Upper lobe of left lung (tissue), 6 donors: Measurements from ENCODE around the gene SYNJ1. TPM values are rescaled to one million over a fixed set of nuclear protein-coding genes. Genes with fewer than 3 reads are reported as not detected.

Experiments
- ATAC-seq, 2 donors: fragments of 200-7000 bp; cut with Tn5 transposase; one replicate each; pipeline ENCODE4 v1.9.1; 2022; ENCODE audit warnings: mild to moderate bottlenecking in 2 of 2, moderate library complexity in 2 of 2; ENCODE audit not compliant: low FRiP score in 2 of 2
- DNase-seq, 2 donors: peaks; one replicate each; pipeline ENCODE4 v3.0.0-alpha.2; 2019 to 2020
- H3K27ac ChIP-seq, 4 donors: fragments of 200-600 bp; sonication (generic); one replicate each; pipeline ENCODE4 v1.5.1; 2016 to 2019
- H3K27me3 ChIP-seq, 4 donors: fragments of 200-600 bp; sonication (generic); one replicate each; pipeline ENCODE4 v1.5.1; 2017 to 2019
- H3K36me3 ChIP-seq, 4 donors: fragments of 200-600 bp; sonication (generic); one replicate each; pipeline ENCODE4 v1.5.1; 2016 to 2019
- H3K4me1 ChIP-seq, 4 donors: fragments of 200-600 bp; sonication (generic); one replicate each; pipeline ENCODE4 v1.5.1; 2018 to 2019
- H3K4me3 ChIP-seq, 4 donors: fragments of 200-600 bp; sonication (generic); one replicate each; pipeline ENCODE4 v1.5.1; 2017 to 2019; ENCODE audit warnings: mild to moderate bottlenecking in 2 of 4, moderate library complexity in 1 of 4
- H3K9me3 ChIP-seq, 4 donors: fragments of 200-600 bp; sonication (generic); one replicate each; pipeline ENCODE4 v1.5.1; 2018 to 2019
- EP300 ChIP-seq, 4 donors: sonication (generic); formaldehyde crosslinking; IDR thresholded peaks; one replicate each; pipeline ENCODE4 v1.5.1; 2017; ENCODE audit warnings: antibody characterized with exemption in 4 of 4, control low read depth in 2 of 4
- POLR2A ChIP-seq, 4 donors: fragments of 450-650 bp; IDR thresholded peaks; one replicate each; pipeline ENCODE4 v1.5.1; 2016 to 2017; ENCODE audit warnings: antibody characterized with exemption in 4 of 4, mild to moderate bottlenecking in 2 of 4
- POLR2AphosphoS5 ChIP-seq, 2 donors: sonication (generic); formaldehyde crosslinking; IDR thresholded peaks; one replicate each; pipeline ENCODE4 v1.5.1; 2017; ENCODE audit warnings: antibody characterized with exemption in 2 of 2
- WGBS, 2 donors: methylation state at CpG; one replicate each; pipeline ENCODE4 v1.1.5; 2017 to 2018; 5-methylcytosine and 5-hydroxymethylcytosine counted together
- total RNA-seq, 6 donors: library from RNA; depleted of rRNA in 4 of 6; stranded (reverse); fragments of >200 nt in 4 of 6; gene quantifications; one replicate each; pipeline versions ENCODE4 v1.1.0 to v1.2.1, GENCODE V29; 2016 to 2021
- TF ChIP-seq, protein P1 (sequence below), 6 experiments: fragments of 450-650 bp in 4 of 6; fragments of 200-600 bp in 2 of 6; sonication (generic) in 2 of 6; IDR thresholded peaks; one replicate each; pipeline ENCODE4 v1.5.1; 2016 to 2019; ENCODE audit warnings: antibody characterized with exemption in 6 of 6
- donor health status: DM: no; HTN: no; CAD: no; lungs with moderate emphysema.
- donor health status: DM: no; HTN: yes; CAD: no; lungs with severe emphysema.

Gene SYNJ1
- total RNA-seq, 6 donors from 2014 or later, result 11.1 to 24.4 (median 16.7) TPM

DNA sequence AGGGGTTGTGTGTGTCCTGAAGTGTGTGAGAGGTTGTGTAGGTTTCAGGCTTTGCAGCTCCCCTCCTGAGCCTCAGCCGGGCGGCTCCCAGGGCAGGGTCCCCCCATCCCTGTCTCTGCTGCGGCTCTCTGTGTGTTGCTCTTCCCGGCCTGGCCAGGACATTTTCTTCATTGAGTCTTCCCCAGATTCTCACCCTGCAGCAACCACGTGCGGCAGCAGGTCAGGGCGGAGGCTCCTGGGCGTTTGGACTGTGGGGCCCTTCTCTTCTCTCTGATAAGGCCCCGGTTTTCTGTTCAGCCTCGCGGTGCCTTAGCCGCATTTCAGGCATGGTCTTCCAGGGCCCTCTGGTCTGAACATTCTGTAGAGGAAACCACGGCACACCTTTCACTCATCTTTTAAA, 140.7 kb downstream of the SYNJ1 start:
- DNase-seq, result peak in 1 of 2 donors; percentile 53
- no peaks in the 10 kb centered on the region for H3K4me1 ChIP-seq
- H3K36me3 ChIP-seq, result no peaks in the 10 kb centered on the region
- no peak overlapping the region for H3K4me3 ChIP-seq
- no peaks in the 10 kb centered on the region for H3K27me3 ChIP-seq
- TF ChIP-seq POLR2AphosphoS5 (IDR thresholded peaks at IDR 0.05), result no peak
- TF ChIP-seq EP300 (IDR thresholded peaks at IDR 0.05), result no peak
- TF ChIP-seq, protein P1, sequence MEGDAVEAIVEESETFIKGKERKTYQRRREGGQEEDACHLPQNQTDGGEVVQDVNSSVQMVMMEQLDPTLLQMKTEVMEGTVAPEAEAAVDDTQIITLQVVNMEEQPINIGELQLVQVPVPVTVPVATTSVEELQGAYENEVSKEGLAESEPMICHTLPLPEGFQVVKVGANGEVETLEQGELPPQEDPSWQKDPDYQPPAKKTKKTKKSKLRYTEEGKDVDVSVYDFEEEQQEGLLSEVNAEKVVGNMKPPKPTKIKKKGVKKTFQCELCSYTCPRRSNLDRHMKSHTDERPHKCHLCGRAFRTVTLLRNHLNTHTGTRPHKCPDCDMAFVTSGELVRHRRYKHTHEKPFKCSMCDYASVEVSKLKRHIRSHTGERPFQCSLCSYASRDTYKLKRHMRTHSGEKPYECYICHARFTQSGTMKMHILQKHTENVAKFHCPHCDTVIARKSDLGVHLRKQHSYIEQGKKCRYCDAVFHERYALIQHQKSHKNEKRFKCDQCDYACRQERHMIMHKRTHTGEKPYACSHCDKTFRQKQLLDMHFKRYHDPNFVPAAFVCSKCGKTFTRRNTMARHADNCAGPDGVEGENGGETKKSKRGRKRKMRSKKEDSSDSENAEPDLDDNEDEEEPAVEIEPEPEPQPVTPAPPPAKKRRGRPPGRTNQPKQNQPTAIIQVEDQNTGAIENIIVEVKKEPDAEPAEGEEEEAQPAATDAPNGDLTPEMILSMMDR (IDR thresholded peaks at IDR 0.05), result no peak
- TF ChIP-seq POLR2A (IDR thresholded peaks at IDR 0.05), result no peak
- ATAC-seq, result no peak
- WGBS, 2 donors, result 65 to 77% methylated on average over 10 to 13 of the region's 13 CpGs
- no peak overlapping the region for H3K27ac ChIP-seq
- H3K9me3 ChIP-seq, result no peaks in the 10 kb centered on the region

DNA sequence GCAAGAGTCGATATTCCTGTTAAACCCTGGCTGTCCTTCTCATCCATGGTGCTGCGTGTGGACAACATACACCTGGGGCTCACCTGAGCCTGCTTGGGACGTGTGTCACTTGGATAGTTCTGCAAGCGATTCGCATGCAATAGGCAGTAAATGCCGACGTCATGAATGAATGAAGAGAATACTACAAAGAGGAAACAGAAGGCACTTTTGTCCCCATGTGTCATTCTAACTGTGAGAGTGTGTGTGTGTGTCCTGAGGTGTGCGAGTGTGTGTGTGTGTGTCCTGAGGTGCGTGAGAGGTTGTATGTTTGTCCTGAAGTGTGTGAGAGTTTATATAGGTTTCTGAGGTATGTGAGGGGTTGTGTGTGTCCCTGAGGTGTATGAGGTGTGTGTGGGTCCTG, 141.8 kb downstream of the SYNJ1 start:
- Histone ChIP-seq H3K4me3 (no peak overlapping the region), H3K27me3 (no peaks in the 10 kb centered on the region), H3K4me1 (no peaks in the 10 kb centered on the region), H3K36me3 (no peaks in the 10 kb centered on the region), H3K9me3 (no peaks in the 10 kb centered on the region), H3K27ac (no peak overlapping the region)
- DNase-seq, result no peak
- 79 to 84% methylated on average over 9 of the region's 9 CpGs for WGBS, 2 donors
- ATAC-seq, result no peak
- TF ChIP-seq EP300 (IDR thresholded peaks at IDR 0.05), result no peak
- TF ChIP-seq, protein P1 (IDR thresholded peaks at IDR 0.05), result no peak
- TF ChIP-seq POLR2A (IDR thresholded peaks at IDR 0.05), result no peak
- TF ChIP-seq POLR2AphosphoS5 (IDR thresholded peaks at IDR 0.05), result no peak

DNA sequence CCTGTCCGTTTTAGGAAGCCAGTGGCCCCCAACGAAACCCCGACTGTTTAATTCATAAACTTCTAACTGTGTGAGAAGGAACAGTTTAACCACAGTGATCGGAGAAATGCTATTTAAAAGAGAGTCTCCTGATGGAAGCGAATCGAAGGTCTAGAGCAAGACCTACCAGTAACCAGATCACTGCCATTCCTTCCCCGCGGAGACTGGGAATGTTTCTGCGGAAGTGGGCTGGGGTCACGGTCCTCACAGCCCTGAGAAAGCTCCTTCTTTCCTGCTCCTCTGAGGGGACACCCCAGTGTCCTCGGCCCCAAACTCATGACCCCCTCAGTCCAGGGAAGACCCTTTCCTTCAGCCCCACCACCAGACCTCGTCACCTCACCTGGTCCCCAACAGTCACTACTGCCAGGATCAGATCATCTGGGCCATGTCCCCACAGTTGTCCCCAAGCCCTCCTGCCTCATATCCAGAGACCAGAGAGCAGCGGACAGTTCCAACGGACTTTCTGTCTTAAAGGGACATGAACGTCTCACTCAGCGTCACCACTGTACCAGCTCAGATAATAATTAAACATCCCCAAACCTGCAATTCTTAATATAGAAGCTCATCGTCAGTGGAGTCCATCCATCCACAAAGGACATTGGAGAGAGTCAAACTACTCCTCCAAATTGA, 142.6 kb downstream of the SYNJ1 start, which contains the start of gene TCP10L:
TSS of gene TCP10L (minus strand) at position 482 of the 669 bp plus-strand sequence. CDS start 1,219 bp downstream, outside the sequence.
- no peaks in the 10 kb centered on the region for H3K27me3 ChIP-seq
- no peaks in the 10 kb centered on the region for H3K36me3 ChIP-seq
- ATAC-seq, result no peak
- 84 to 86% methylated on average over 16 to 17 of the region's 17 CpGs for WGBS, 2 donors
- no peaks in the 10 kb centered on the region for H3K4me1 ChIP-seq
- TF ChIP-seq POLR2A (IDR thresholded peaks at IDR 0.05), result no peak
- no peak for TF ChIP-seq POLR2AphosphoS5 (IDR thresholded peaks at IDR 0.05)
- TF ChIP-seq EP300 (IDR thresholded peaks at IDR 0.05), result no peak
- TF ChIP-seq, protein P1 (IDR thresholded peaks at IDR 0.05), result no peak
- DNase-seq, result no peak
- no peaks in the 10 kb centered on the region for H3K9me3 ChIP-seq
- H3K27ac ChIP-seq, result no peak within 1 kb of the TSS
- no peak within 1 kb of the TSS for H3K4me3 ChIP-seq

DNA sequence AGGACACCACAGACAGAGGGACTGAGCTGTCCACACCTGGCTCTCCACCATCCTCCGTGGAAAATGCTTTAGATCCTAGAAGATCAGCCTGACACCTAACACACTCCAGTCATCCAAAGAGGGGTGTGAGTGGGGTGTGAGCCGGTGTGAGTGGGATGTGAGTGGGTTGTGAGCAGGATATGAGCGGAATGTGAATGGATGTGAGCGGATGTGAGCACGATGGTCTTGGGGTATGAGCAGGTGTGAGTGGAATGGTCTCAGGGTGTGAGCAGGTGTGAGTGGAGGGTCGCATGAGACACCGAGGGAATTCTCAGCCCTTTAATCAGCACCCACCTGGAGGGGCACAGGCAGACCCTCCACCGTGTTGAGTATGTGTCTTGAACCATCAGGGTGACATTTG, 143.3 kb downstream of the SYNJ1 start:
- no peaks in the 10 kb centered on the region for H3K4me1 ChIP-seq
- no peaks in the 10 kb centered on the region for H3K36me3 ChIP-seq
- H3K27ac ChIP-seq, result no peak overlapping the region
- no peak overlapping the region for H3K4me3 ChIP-seq
- no peak for TF ChIP-seq EP300 (IDR thresholded peaks at IDR 0.05)
- TF ChIP-seq, protein P1 (IDR thresholded peaks at IDR 0.05), result no peak
- no peaks in the 10 kb centered on the region for H3K27me3 ChIP-seq
- no peak for DNase-seq
- H3K9me3 ChIP-seq, result no peaks in the 10 kb centered on the region
- ATAC-seq, result no peak
- WGBS, 2 donors, result 84 to 87% methylated on average over 8 of the region's 8 CpGs

DNA sequence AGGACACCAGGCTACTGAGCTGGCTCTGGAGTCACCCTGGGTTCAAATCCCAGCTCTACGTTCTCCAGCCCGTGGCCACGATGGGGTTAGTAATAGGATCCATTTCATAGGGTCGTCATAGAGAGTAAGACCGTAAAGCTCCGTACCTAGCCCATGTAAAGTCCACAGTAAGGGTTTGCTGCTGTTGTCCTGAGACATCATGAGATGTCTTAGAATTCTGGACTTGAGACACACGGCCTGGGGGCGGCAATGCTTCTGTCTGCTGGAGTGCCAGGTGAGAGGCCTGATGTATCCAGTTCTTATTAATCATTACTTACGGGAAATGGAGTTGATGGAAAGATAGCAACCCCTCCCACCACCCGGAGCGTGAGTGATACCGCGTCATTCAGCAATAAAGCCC, 146.1 kb downstream of the SYNJ1 start:
- H3K4me3 ChIP-seq, result no peak overlapping the region
- H3K9me3 ChIP-seq, result no peaks in the 10 kb centered on the region
- WGBS, 2 donors, result 92% methylated on average over 5 to 13 of the region's 13 CpGs
- DNase-seq, result no peak
- ATAC-seq, result no peak
- no peaks in the 10 kb centered on the region for H3K36me3 ChIP-seq
- H3K27me3 ChIP-seq, result no peaks in the 10 kb centered on the region
- TF ChIP-seq POLR2A (IDR thresholded peaks at IDR 0.05), result no peak
- no peak for TF ChIP-seq EP300 (IDR thresholded peaks at IDR 0.05)
- no peak for TF ChIP-seq POLR2AphosphoS5 (IDR thresholded peaks at IDR 0.05)
- TF ChIP-seq, protein P1 (IDR thresholded peaks at IDR 0.05), result no peak
- H3K27ac ChIP-seq, result no peak overlapping the region
- H3K4me1 ChIP-seq, result no peaks in the 10 kb centered on the region
